ENCODE data around the gene ADAMTS6.

The ADAMTS6 gene

GRCh38 chr5:65144136-65144871, 337.4 kb downstream of the ADAMTS6 start:
- no peak for TF ChIP-seq REST (IDR thresholded peaks at IDR 0.05; ENCODE audit: insufficient read depth in 1 of 2, low read depth in 2 of 2, low read length in 2 of 2)
- no peak for TF ChIP-seq POLR2AphosphoS5 (IDR thresholded peaks at IDR 0.05; ENCODE audit: low read depth, low read length)
- no peak for TF ChIP-seq SIN3A (IDR thresholded peaks at IDR 0.05; ENCODE audit: borderline replicate concordance, insufficient read depth, low read length)
- no peak for TF ChIP-seq FOXP2 (optimal IDR thresholded peaks at IDR 0.05; ENCODE audit: borderline replicate concordance, extremely low read depth, extremely low read length, insufficient read depth)
- TF ChIP-seq TAF1 (IDR thresholded peaks at IDR 0.05; ENCODE audit: borderline replicate concordance, insufficient read depth, low read length), result no peak

DNA sequence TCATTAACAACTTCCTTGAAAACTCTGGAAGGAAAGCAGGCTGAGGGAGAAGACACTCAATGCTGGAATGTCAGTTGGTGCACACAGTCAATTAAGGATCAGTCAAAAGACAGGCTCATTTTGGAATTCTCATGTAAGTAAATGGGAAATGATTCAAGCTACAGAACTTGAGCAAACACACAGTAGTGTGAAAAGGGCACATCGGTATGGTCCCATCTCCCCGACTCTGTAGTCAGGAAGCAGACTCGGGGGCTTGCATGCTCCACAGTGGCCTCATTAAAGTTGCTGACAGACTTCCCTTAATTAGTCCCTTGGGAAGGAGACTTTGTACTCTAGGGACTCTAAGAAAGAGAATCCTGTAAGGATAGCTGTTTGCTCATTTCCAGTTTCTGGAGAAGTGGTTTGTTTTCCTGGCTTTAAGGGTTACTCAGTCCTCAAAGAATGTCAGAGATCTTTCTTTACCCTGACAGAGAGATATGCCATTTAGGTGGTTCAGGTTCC, 339.2 kb downstream of the ADAMTS6 start:
- TF ChIP-seq REST (IDR thresholded peaks at IDR 0.05; ENCODE audit: insufficient read depth in 1 of 2, low read depth in 2 of 2, low read length in 2 of 2) (no peak), SIN3A (IDR thresholded peaks at IDR 0.05; ENCODE audit: borderline replicate concordance, insufficient read depth, low read length) (no peak), TAF1 (IDR thresholded peaks at IDR 0.05; ENCODE audit: borderline replicate concordance, insufficient read depth, low read length) (no peak), POLR2AphosphoS5 (IDR thresholded peaks at IDR 0.05; ENCODE audit: low read depth, low read length) (no peak), FOXP2 (optimal IDR thresholded peaks at IDR 0.05; ENCODE audit: borderline replicate concordance, extremely low read depth, extremely low read length, insufficient read depth) (no peak)

GRCh38 chr5:65142016-65142415, 339.7 kb downstream of the ADAMTS6 start:
- TF ChIP-seq POLR2AphosphoS5 (IDR thresholded peaks at IDR 0.05; ENCODE audit: low read depth, low read length), result no peak
- no peak for TF ChIP-seq REST (IDR thresholded peaks at IDR 0.05; ENCODE audit: insufficient read depth in 1 of 2, low read depth in 2 of 2, low read length in 2 of 2)
- no peak for TF ChIP-seq SIN3A (IDR thresholded peaks at IDR 0.05; ENCODE audit: borderline replicate concordance, insufficient read depth, low read length)
- TF ChIP-seq FOXP2 (optimal IDR thresholded peaks at IDR 0.05; ENCODE audit: borderline replicate concordance, extremely low read depth, extremely low read length, insufficient read depth), result no peak
- TF ChIP-seq TAF1 (IDR thresholded peaks at IDR 0.05; ENCODE audit: borderline replicate concordance, insufficient read depth, low read length), result no peak

- no peak for TF ChIP-seq FOXP2 (optimal IDR thresholded peaks at IDR 0.05; ENCODE audit: borderline replicate concordance, extremely low read depth, extremely low read length, insufficient read depth)
- TF ChIP-seq REST (IDR thresholded peaks at IDR 0.05; ENCODE audit: insufficient read depth in 1 of 2, low read depth in 2 of 2, low read length in 2 of 2), result no peak
- no peak for TF ChIP-seq POLR2AphosphoS5 (IDR thresholded peaks at IDR 0.05; ENCODE audit: low read depth, low read length)
- TF ChIP-seq TAF1 (IDR thresholded peaks at IDR 0.05; ENCODE audit: borderline replicate concordance, insufficient read depth, low read length), result no peak
- no peak for TF ChIP-seq SIN3A (IDR thresholded peaks at IDR 0.05; ENCODE audit: borderline replicate concordance, insufficient read depth, low read length)
Measured at GRCh38 chr5:65141493-65141892, 340.2 kb downstream of the ADAMTS6 start.
